A673 (cell line): Measurements from ENCODE around the gene RSAD1.

Experiments
- EZH2 ChIP-seq: fragments of 200-600 bp; sonication (generic); IDR thresholded peaks from 2 replicates; pipeline ENCODE4 v1.6.1; 2017; ENCODE audit warnings: borderline replicate concordance, low read depth, mild to moderate bottlenecking, mixed read lengths, antibody characterized with exemption, low read length; ENCODE audit not compliant: poor library complexity, severe bottlenecking
- TF ChIP-seq, protein P1 (sequence below): fragments of 300-800, 200-600 bp; sonication (generic); conservative IDR thresholded peaks from 2 replicates; pipeline ENCODE4 v1.5.1; 2017; ENCODE audit warnings: low read depth, mild to moderate bottlenecking, antibody characterized with exemption, low read length, moderate library complexity, mixed read lengths

DNA sequence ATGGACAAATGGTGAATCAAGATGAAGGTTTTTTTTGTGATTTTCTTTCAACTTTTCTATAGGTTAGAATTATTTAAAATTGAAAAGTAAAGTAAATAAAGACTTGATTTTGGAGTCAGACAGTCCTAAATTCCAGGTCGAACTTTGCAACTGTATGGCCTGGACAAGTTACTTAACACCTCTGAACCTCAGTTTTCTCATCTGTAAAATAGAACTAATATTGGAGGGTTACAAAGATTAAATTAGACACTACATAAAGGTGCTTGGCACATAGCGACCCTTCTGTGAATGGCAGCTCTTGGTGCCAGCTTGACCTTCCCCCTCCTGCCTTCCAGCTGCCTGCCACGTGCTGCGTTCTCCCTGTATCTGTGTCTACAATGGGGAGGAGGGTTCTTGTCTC lies 3.0 kb downstream of the RSAD1 start:
- TF ChIP-seq, protein P1, sequence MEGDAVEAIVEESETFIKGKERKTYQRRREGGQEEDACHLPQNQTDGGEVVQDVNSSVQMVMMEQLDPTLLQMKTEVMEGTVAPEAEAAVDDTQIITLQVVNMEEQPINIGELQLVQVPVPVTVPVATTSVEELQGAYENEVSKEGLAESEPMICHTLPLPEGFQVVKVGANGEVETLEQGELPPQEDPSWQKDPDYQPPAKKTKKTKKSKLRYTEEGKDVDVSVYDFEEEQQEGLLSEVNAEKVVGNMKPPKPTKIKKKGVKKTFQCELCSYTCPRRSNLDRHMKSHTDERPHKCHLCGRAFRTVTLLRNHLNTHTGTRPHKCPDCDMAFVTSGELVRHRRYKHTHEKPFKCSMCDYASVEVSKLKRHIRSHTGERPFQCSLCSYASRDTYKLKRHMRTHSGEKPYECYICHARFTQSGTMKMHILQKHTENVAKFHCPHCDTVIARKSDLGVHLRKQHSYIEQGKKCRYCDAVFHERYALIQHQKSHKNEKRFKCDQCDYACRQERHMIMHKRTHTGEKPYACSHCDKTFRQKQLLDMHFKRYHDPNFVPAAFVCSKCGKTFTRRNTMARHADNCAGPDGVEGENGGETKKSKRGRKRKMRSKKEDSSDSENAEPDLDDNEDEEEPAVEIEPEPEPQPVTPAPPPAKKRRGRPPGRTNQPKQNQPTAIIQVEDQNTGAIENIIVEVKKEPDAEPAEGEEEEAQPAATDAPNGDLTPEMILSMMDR: no peak
- TF ChIP-seq EZH2: no peak
